Left lobe of liver (tissue), 2 donors: ENCODE measurements around the gene TAX1BP1. TPM values are rescaled to one million over a fixed set of nuclear protein-coding genes. Genes with fewer than 3 reads are reported as not detected.
A peak's percentile ranks its signal among the peaks of the same experiment; 100 is the strongest.

Experiments
- ATAC-seq: fragments of 200-7000 bp; cut with Tn5 transposase; one replicate; pipeline ENCODE4 v1.9.1; 2020; ENCODE audit warnings: mild to moderate bottlenecking, moderate library complexity
- DNase-seq: peaks from one replicate; pipeline ENCODE4 v3.0.0-alpha.2; 2020; ENCODE audit warnings: low spot score
- total RNA-seq: library from RNA; stranded (reverse); gene quantifications from one replicate; pipeline ENCODE4 v1.2.1, GENCODE V29; 2021
- donor health status: DM: no; HTN: no; CAD: no; lungs with moderate emphysema.
- donor health status: DM: no; HTN: yes; CAD: no.

TAX1BP1 gene
- total RNA-seq, 1 donor from 2014 or later: 32.4 TPM

- ATAC-seq (peak; percentile 40), DNase-seq (no peak)
Measured at GRCh38 chr7:27777662-27778061, 37.7 kb downstream of the TAX1BP1 start.

- ATAC-seq (no peak), DNase-seq (no peak)
Measured at GRCh38 chr7:27779873-27780272, 39.9 kb downstream of the TAX1BP1 start.

GRCh38 chr7:27781188-27781587 lies 41.2 kb downstream of the TAX1BP1 start:
- ATAC-seq (no peak), DNase-seq (no peak)

- no peak for DNase-seq
- ATAC-seq: no peak
Measured at GRCh38 chr7:27782849-27783248, 42.9 kb downstream of the TAX1BP1 start.

- ATAC-seq (peak; percentile 43), DNase-seq (no peak)
Measured at GRCh38 chr7:27784399-27785053, 44.6 kb downstream of the TAX1BP1 start.

- DNase-seq (no peak), ATAC-seq (no peak)
Measured at GRCh38 chr7:27788437-27788836, 48.5 kb downstream of the TAX1BP1 start.

- DNase-seq (no peak), ATAC-seq (no peak)
Measured at GRCh38 chr7:27793780-27794179, 53.8 kb downstream of the TAX1BP1 start.

- ATAC-seq: no peak
Measured at GRCh38 chr7:27795977-27796376, 56.0 kb downstream of the TAX1BP1 start.

GRCh38 chr7:27799212-27799611 lies 59.2 kb downstream of the TAX1BP1 start:
- ATAC-seq (no peak), DNase-seq (no peak)

More at GRCh38 chr7:27795977-27796376, 56.0 kb downstream of the TAX1BP1 start:
- DNase-seq: no peak

GRCh38 chr7:27802999-27803398 lies 63.0 kb downstream of the TAX1BP1 start:
- peak; percentile 61 for ATAC-seq
- no peak for DNase-seq

GRCh38 chr7:27804139-27804538 lies 64.2 kb downstream of the TAX1BP1 start:
- peak; percentile 52 for ATAC-seq
- DNase-seq: no peak

GRCh38 chr7:27808626-27809025 lies 68.7 kb downstream of the TAX1BP1 start:
- no peak for DNase-seq
- no peak for ATAC-seq

GRCh38 chr7:27810186-27810585 lies 70.2 kb downstream of the TAX1BP1 start:
- DNase-seq (no peak), ATAC-seq (no peak)

GRCh38 chr7:27812706-27813105 lies 72.7 kb downstream of the TAX1BP1 start:
- ATAC-seq: no peak
- DNase-seq: no peak

GRCh38 chr7:27822245-27822644 lies 82.3 kb downstream of the TAX1BP1 start:
- ATAC-seq: peak; percentile 31
- no peak for DNase-seq

GRCh38 chr7:27825891-27826290 lies 85.9 kb downstream of the TAX1BP1 start:
- DNase-seq (no peak), ATAC-seq (no peak)

- DNase-seq (no peak), ATAC-seq (no peak)
Measured at GRCh38 chr7:27826357-27826756, 86.4 kb downstream of the TAX1BP1 start.

- DNase-seq (no peak), ATAC-seq (no peak)
Measured at GRCh38 chr7:27834179-27834921, 94.4 kb downstream of the TAX1BP1 start.

- no peak for DNase-seq
- ATAC-seq: peak; percentile 15
Measured at GRCh38 chr7:27835376-27835775, 95.4 kb downstream of the TAX1BP1 start.

GRCh38 chr7:27836536-27836935 lies 96.6 kb downstream of the TAX1BP1 start:
- peak; percentile 24 for ATAC-seq
- no peak for DNase-seq

- DNase-seq (no peak), ATAC-seq (no peak)
Measured at GRCh38 chr7:27839099-27839498, 99.1 kb downstream of the TAX1BP1 start.

- ATAC-seq (no peak), DNase-seq (no peak)
Measured at GRCh38 chr7:27840313-27840712, 100.4 kb downstream of the TAX1BP1 start.
